H4 (cell line): ENCODE measurements around the gene S100A13. TPM values are rescaled to one million over a fixed set of nuclear protein-coding genes. Genes with fewer than 3 reads are reported as not detected.
A peak's percentile ranks its signal among the peaks of the same experiment; 100 is the strongest.
"Not testable (repeated sequence)": the region's sequence is repeated elsewhere in the genome, so short reads cannot be mapped to it uniquely, and the experiment has no call there.

Experiments used
- DNase-seq: peaks from one replicate; pipeline ENCODE4 v3.0.0-alpha.2; 2015; ENCODE audit warnings: low spot score
- total RNA-seq: library from RNA; depleted of rRNA; stranded (reverse); fragments of >200 nt; shearing (Covaris generic); gene quantifications from 2 replicates; pipeline ENCODE4 v1.2.3, GENCODE V29; 2014; rRNA removed

The S100A13 gene
- total RNA-seq: 160 and 175 TPM in 2 replicates

DNA sequence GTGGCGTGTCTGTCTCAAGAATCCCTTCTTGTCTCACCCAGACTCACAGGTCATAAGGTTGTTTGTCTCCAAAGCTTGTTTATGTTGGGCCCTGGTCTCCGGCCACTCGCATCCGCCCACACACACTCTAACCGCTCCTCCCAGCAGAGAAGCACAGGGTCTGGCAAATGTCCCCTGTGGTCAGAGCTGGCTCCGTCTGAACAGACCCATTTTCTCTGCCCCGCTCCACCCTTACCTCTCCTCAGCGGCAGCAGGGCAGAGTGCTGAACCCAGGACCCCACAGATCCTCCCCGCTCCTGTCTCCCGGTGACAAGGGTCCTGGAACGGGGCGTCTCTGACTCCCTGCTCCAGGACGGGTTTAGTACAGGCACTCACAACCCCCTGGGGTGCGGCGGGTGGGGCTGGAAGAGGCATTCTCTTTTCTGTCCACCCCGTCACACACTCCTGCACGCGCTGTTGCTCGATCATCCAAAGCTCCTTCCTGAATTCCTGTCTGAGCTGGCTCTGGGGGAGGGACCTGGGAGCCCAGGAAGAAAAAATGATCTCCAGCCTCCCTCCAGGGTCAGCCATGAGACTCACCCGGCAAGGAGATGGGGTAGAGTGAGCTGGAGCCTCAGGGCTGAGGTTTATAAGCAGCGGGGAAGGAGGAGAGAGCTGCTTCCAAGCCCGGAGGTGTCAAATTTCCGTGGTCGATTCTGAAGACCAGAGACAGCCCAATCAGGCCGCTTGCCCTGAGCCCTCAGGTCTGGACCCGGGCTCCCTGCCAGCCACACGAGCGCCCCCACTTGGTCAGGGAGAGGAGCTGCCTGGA, at the start of gene S100A13:
Gene S100A13 (minus strand): TSS at position 602 of the 811 bp plus-strand sequence. CDS start 1,033 bp downstream, outside the sequence.
- peak; percentile 94 for DNase-seq

DNA sequence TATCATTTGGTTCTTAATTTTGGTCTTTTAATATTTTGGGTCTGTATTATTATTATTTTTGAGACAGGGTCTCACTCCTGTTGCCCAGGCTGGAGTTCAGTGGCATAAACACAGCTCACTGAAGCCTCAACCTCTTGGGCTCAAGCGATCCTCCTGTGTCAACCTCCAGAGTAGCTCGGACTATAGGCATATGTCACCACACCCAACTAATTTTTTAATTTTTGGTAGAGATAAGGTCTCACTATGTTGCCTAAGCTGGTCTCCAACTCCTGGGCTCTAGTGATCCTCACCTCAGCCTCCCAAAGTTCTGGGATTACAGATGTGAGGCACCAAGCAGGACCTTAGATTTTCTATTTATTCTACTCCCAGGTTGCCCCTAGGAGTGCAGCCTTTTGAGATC, 46.2 kb upstream of the S100A13 start:
- DNase-seq: no peak

DNA sequence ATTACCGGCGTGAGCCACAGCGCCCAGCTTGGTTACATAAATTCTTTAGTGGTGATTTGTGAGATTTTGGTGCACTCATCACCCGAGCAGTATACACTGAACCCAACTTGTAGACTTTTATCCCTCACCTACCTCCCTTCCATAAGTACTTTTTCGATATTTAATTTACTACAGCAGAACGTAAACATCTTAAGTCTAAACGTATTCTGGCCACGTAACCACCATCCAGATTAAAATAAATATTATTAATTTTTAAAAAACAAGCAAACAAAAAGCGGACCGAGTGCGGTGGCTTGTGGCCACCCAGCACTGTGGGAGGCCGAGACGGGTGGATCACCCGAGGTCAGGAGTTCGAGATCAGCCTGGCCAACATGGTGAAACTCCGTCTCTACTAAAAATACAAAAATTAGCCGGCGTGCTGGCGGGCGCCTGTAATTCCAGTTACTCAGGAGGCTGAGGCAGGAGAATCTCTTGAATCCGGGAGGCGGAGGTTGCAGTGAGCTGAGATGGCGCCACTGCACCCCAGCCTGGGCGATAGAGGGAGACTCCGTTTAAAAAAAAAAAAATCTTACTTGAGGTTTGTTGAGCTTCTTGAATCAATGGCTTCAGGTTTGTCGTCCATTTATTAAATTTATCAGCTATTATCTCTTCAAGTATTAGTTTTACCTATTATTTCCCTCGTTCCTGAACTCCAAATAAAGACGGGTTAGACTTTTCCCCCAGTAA, 44.5 kb upstream of the S100A13 start:
- peak; percentile 50 for DNase-seq

DNA sequence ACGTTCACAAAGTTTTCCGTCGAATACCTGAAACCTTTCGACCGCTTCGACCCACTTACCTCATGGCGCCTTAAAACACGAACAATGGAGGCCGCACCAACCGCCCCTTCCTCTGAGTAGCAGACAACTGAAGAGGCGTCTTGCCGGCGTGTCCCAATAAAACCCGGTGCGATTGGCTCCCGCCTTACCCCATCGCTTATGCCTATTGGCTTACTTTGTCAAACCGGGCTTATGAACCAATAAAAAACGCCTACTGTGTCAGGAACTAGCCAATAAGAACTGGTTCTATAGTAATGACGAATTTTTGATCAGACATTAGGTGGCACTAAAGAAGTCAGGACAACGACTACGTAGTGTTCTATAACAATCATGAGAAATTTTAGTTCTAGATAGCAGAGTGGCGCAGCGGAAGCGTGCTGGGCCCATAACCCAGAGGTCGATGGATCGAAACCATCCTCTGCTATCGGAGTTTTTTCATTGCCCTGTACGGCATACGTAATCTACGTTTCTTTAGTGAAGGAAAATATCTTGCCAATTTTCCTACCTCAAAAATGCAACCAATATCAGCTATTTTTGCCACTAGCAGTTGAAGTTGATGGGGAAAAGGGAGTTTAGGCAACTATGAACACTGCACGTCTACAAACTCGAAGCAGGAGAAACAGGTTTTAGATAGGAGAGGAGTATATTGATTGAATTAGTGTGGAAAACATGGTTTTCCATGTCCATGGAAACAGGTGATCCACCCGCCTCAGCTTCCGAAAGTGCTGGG, 43.7 kb upstream of the S100A13 start, which contains the start of gene ILF2:
Gene ILF2 (minus strand): TSS at position 135 of the 769 bp plus-strand sequence. CDS start 71 bp downstream, at position 64.
- DNase-seq: peak; percentile 99

DNA sequence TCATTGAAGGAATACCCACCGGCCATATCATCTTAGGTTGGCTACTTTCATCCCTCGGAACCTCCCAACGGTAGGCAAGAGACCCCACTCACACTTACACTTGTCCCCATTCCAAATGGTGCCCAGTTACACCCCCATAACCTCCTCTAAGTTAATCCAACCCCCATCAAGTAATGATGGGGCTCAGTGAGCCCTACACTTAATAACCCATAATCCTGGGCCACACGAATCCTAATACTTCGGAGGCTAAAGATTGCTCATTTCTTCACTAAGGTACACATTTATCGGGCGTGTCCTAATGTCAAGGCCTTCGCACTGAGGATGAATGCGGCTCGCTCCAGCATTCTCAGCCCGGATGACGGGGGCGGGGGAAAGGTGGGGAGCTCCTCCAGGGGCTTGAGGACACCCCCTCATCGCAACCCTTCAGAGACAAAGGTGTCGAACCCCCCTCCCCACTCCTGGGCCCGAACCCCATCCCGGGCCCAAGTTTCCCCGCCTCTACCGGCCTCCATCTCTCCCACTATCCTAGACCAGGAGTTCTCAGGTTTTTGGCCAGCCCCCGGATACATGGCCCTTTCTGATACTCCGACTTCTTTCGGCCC, 43.1 kb upstream of the S100A13 start:
- no peak for DNase-seq

DNA sequence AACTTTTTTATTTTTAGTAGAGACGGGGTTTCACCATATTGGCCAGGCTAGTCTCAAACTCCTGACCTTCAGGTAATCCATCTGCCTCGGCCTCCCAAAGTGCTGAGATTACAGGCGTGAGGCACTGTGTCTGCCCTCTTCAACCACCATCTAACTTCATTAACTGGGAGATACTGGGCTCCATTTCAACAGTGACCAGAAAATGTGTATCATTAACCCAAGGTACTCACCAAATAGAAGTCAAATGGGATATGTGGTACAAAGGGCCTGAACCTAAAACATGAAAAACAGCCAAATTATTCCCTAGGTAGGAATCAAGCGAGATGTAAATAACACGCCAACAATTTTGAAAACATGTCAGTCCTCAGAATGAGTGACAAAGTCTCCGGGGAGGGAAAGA, 42.3 kb upstream of the S100A13 start:
- no peak for DNase-seq

DNA sequence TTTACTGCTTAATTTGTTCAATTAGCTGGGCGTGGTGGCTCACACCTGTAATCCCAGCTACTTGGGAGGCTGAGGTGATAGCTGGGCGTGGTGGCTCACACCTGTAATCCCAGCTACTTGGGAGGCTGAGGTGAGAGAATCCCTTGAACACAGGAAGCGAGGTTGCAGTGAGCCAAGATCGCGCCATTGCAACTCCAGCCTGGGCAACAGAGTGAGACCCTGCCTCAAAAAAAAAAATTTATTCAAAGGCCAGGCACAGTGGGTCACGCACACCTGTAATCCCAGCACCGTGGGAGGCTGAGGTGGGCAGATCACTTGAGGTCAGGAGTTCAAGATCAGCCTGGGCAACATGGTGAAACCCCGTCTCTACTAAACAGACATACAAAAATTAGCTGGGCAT, 41.4 kb upstream of the S100A13 start:
- not testable (repeated sequence) for DNase-seq

DNA sequence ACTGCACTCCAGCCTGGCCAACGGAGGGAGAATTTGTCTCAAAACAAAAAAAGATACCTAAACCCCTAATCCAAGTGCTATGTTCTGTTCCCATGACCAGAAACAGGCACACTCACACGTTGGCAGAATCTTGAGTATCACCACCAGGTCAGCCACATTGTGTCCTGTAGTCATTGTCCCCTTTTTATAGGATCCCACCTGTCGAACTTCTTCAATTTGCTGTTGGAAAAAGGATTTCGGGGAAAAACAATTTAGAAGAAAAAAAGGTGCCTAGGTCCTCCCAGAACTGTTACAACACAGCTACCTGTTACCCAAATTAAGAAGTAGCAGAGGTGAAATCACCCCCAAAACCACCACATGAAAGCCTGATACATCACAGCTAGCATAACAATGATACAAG, 40.1 kb upstream of the S100A13 start:
- DNase-seq: no peak

DNA sequence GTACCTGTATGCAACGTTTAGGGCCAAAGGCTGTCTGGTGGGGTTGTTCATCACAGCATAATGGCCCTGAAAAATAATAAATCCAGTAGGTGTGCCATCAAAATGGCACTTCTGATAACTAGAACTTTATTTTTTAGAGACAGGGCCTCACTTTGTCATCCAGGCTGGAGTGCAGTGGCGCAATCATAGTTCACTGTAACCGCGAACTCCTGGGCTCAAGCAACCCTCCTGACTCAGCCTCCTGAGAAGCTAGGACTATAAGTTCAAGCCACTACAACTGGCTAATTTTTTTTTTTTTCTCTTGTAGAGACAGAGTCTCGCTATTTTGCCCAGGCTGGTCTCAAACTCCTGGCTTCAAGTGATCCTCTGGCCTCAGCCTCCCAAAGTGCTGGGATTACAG, 35.9 kb upstream of the S100A13 start:
- DNase-seq: no peak

DNA sequence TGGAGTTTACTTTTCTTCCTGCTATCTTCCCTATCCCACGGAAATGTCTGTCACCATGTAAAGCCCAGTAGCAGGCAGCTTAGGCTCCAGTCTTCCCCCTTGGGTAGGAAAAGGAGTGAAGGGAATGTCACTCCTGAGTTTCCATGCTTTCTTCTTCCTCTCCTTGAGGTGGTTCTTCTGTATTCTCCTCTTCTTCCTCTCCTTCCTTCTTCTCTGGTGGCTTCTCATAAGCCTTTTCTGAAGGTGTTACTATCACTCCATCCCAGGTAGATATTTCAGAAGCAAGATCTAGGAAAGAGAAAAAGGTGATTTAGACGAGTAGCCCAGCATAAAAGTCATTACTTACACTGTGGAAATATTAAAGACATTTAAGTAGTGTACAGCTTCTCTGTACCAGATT, 35.0 kb upstream of the S100A13 start:
- DNase-seq: no peak

DNA sequence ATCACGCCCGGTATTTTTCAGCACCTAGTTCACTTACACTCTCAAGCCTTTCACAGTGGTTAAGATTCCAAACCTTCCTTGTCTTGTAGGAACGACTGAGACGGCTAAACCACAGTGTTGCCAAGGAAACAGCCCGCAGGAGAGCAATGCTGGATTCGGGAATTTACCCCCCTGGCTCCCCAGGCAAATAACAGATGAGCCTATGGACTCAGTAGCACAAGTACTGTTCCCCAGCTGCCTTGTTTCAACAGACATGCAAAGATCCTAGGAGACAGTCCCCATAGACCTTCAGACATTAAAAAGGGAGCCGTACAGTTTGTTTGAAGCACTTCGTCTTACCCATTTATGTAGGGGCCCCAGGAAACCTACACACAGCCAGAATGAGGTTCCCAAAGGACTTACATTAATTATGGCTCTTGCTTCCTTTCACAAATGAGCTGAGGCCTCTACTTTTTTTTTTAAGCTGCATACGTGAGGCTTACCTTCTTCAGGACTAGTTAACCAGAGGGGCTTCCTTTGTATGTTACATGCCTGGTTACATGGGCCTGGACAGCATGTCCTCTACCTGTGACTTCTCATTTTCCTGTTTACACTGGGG, 33.9 kb upstream of the S100A13 start:
- no peak for DNase-seq

DNA sequence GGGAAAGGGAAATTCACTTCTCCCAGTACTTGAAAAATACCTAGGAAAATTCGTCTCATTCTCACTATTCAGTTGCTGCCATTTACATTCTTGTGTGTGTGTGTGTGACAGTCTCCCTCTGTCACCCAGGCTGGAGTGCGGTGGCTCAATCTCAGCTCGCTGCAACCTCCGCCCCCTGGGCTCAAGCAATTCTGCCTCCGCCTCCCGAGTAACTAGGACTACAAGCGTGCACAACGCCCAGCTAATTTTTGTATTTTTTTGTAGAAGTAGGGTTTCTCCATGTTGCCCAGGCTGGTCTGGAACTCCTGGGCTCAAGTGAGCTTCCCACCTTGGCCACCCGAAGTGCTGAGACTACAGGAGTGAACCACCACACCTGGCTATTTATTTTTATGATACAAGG, 32.4 kb upstream of the S100A13 start:
- no peak for DNase-seq

DNA sequence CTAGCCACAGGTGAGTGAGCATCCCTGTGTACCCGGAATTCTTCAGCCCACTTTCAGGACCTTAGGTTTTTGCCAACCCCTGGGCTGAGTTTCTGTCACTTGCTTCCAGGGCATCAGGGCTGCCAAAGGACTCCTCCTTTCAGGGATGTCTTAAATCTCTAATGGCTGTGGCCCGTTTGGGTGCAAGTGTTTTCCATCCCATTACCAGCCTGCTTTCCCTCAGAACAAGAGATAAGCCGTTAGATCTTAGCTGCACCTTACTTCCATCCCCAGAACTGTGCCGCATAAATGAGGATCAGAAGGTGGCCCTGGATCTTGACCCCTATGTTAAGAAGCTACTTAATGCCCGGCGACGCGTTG, 31.9 kb upstream of the S100A13 start:
- no peak for DNase-seq

DNA sequence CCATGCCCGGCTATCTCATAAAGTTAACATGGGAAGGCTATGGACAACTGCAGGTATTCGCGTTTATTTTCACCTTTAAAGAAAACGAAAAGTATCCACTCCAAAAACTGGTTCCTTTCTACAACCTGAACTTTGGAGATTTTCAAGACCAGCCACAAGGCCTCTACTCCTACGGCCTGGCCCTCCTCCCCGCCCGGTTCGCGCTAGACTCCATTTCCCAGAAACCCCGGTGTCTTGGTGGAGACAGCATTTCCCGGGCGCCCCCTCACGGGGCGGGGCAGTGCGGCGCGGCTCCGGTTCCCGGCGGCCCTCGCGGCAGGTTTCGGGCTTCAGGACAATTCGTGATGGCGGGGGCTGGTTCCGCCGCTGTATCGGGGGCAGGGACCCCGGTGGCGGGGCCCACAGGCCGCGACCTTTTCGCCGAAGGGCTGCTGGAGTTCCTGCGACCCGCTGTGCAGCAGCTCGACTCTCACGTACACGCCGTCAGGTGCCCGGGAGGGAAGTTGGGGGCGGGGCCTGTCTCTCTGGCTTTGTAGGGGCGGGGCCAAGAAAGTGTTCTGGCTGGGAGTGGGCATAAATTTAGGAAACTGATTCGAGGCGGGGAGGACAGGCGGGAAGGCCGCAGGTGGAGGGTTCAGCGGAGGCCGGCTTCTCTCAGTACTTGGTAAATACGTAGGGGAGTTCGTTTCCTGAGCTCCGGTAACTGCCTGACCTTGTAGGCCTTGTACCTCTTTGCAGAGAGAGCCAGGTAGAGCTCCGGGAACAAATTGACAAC, 31.3 kb upstream of the S100A13 start, which contains the start of gene SNAPIN:
Gene SNAPIN (plus strand): TSS at position 304 of the 775 bp plus-strand sequence. CDS start 41 bp downstream, at position 345.
- peak; percentile 78 for DNase-seq

DNA sequence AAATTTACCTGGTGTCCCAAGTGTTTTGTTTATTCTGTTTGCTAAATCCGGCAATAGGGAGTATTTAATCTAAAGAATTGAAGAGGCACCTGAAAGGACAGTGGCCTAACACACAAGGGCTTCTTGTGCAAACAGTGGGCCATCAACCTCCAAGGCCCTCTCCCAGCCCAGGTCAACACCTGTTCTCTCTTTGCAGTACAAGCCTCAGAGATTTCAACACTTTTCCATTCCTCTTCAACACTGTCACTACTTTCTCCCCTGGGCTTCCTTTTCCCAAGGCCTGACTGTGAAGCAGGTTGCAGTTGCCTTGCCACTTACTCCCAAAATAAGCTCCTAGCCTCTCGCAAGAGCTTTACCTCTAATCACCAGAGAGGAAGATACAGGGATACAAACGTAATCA, 28.0 kb upstream of the S100A13 start:
- DNase-seq: no peak

DNA sequence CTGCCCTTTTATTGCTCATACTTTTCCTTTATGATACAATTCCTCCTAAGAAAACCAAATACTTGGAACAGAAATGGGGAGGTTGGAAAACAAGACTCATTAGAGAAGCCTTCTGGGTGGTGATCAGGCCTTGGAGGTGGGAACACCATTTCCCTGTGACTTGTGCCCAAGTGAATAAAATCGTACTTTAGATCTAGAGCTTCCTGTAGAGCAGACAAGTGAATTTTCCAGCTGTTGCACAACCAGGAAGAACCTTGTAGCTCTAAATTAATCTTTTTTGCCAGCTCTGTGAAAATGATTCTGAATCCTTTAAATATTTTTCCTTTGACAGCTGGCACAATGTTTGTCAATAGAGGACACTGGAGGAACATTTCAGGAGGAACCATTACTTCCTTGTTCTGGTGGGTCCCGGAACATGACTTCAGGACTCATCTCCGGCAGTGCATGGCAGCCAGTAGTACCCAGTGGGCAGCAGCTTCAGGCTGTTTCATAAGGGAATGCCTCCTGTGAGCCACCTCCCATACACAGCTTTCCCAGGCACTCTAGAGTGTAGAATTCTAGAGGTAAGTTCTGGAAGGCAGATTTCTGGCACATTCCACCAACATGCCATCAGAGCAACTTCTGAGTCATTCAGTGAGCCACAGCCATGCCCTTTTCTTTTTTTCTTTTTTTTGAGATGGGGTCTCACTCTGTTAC, 25.6 kb upstream of the S100A13 start:
- DNase-seq: no peak

DNA sequence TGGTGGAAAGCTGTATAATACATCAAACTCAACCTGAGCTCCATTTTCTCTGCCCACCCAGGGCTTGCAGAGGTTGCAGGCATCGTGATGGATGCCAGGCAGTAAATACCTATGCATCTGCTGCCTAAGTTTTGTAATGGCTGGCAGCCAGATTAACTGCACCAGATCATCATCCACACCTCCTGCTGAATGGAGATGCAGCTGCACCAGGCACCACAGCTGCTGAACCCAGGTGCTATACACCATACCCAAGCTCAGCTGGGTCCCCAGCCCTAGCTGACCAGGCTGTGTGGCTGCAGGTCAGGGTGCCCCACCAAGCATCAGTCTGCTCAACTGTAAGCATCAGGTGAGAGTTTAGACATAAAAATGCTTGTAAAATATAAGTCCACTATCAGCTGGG, 24.5 kb upstream of the S100A13 start:
- no peak for DNase-seq

DNA sequence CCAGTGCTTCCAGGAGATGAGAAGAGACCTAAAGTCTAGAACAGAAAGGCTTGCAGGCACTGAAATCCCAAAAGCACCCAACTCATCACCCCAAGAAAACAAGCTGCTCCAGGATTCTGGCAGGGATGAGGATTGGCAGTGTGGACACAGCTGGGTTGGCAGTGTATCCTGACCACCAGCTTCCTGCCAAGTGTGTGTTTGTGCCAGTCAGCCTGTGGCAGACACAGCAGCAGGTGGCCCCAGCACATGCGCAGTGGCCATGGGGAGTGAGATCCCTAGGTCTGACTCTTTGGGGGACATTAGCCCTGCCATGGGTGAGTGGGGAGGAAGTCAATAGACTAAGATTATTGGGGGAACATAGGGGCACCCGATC, 22.5 kb upstream of the S100A13 start:
- DNase-seq: no peak

DNA sequence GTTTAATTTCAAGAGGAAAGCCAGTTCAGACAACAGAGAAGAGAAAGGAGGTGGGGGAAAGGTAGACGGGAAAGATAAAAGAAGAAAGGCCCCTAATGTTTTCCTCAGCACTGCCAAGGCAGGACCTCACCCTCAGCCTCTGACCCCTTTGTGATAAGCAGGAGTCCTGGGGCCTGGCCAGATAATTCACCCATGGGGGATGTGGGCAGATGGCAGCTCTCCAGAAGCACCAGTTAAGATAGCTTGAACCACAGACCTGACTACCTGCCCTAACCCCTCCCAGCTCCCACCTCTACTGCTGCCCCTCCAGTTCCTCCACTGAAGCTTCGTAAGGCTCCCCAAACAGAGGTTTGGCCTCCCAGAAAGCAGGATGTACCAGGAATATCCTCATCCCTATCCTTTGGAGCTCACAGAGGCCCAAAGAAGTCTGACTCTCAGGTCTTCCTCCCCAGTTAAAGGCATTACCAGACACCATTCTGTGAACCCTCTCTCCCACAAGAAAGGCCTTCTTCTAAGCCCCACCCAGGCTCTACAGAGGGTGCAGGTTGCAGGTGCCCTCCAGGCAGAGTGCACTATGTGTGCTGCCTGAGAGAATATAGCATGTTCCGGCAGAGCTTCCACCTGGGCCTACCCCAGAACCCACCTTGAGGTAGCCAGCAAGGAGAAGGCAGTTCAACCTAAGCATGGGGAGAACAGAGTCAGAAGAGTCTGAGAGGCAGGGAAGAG, 22.0 kb upstream of the S100A13 start:
- no peak for DNase-seq
